IgD-negative memory B cell (primary cell): ENCODE data around the gene SRGAP3. TPM values are rescaled to one million over a fixed set of nuclear protein-coding genes. Genes with fewer than 3 reads are reported as not detected.

Source experiments
- H3K27ac Mint-ChIP-seq, 3 donors: one replicate each; pipeline ENCODE4 v1.8.0; 2020 to 2022; ENCODE audit warnings: mild to moderate bottlenecking in 3 of 3, mixed read lengths in 3 of 3, moderate library complexity in 1 of 3
- H3K27me3 Mint-ChIP-seq: one replicate; pipeline ENCODE4 v1.8.0; 2021; ENCODE audit warnings: mixed read lengths
- H3K36me3 Mint-ChIP-seq: one replicate; pipeline ENCODE4 v1.8.0; 2020; ENCODE audit warnings: mild to moderate bottlenecking, mixed read lengths
- H3K4me1 Mint-ChIP-seq, 3 donors: one replicate each; pipeline ENCODE4 v1.8.0; 2020 to 2022; ENCODE audit warnings: mixed read lengths in 3 of 3, mild to moderate bottlenecking in 1 of 3
- H3K4me3 Mint-ChIP-seq, 4 donors: one replicate each; pipeline ENCODE4 v1.8.0; 2020 to 2022; ENCODE audit warnings: mild to moderate bottlenecking in 4 of 4, mixed read lengths in 4 of 4, moderate library complexity in 3 of 4
- H3K9me3 Mint-ChIP-seq, 3 donors: one replicate each; pipeline ENCODE4 v1.8.0; 2020 to 2021; ENCODE audit warnings: mixed read lengths in 3 of 3, mild to moderate bottlenecking in 1 of 3
- polyA plus RNA-seq: library from polyadenylated mRNA; unstranded; fragments of 300-500 nt; fragmentation: Illumina TruSeq; gene quantifications from one replicate; pipeline ENCODE4 v1.2.3, GENCODE V29; 2021

The SRGAP3 gene
- polyA plus RNA-seq, 1 donor from 2014 or later, result 0.24 TPM

DNA sequence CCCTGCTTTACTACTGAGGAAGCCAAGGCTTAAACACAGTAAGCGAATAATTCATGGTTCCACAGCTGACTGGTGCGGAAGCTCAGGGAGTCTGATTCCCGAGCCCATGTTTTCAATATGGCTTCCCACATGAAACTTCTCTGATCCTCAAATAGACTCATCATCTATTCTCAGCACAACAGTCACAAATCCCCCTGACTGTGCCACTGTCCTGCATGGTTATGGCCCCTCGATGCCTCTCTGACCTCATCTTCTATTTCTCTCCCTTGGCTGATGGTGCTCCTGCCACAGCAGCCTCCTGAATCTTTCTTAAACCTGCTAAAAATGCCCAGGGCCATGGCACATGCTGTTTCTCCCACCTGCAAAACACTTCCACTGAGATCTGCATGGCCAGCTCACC lies 43.2 kb downstream of the SRGAP3 start:
- Mint-ChIP-seq H3K4me1 (peaks cover 0 to 3% (median 0%) of the 10 kb centered on the region in 3 donors), H3K27ac (no peak overlapping the region), H3K9me3 (no peaks in the 10 kb centered on the region), H3K36me3 (no peaks in the 10 kb centered on the region), H3K27me3 (peaks cover 5% of the 10 kb centered on the region), H3K4me3 (no peak overlapping the region)

DNA sequence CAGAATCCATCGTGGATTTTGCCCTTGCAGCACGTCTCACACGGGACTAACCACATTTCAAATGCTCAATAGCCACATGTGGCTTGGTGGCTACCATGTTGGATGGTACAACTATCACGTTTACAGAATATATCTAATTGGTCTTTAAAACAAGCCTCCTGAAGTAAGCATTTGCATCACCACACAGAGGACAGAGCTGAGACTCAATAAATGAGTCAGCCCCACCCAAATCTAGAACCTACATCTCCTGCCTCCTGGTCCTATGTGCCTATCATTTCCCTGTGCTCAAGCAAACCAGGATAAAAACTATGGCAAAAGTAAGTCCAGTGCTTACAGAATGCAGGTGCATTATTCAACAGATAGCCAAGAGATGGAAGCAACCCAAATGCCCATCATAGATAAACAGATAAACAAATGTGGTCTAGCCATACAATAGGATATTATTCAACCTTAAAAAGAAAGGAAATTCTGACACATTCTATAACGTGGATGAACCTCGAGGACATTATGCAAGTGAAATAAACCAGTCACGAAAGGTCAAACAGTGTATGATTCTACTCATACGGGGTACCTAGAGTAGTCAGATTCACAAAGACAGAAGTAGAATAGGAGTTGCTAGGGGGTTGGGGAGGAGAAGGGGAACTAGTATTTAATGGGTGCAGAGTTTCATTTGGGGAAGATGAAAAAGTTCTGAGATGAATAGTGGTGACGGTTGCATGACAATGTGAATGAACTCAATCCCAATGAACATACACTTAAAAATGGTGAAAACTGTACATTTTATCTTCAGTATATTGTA lies 43.9 kb downstream of the SRGAP3 start:
- peaks cover 6% of the 10 kb centered on the region for H3K27me3 Mint-ChIP-seq
- no peak overlapping the region for H3K27ac Mint-ChIP-seq
- no peak overlapping the region for H3K4me3 Mint-ChIP-seq
- H3K4me1 Mint-ChIP-seq, result peaks cover 0 to 3% (median 0%) of the 10 kb centered on the region in 3 donors
- H3K36me3 Mint-ChIP-seq, result no peaks in the 10 kb centered on the region
- no peaks in the 10 kb centered on the region for H3K9me3 Mint-ChIP-seq

DNA sequence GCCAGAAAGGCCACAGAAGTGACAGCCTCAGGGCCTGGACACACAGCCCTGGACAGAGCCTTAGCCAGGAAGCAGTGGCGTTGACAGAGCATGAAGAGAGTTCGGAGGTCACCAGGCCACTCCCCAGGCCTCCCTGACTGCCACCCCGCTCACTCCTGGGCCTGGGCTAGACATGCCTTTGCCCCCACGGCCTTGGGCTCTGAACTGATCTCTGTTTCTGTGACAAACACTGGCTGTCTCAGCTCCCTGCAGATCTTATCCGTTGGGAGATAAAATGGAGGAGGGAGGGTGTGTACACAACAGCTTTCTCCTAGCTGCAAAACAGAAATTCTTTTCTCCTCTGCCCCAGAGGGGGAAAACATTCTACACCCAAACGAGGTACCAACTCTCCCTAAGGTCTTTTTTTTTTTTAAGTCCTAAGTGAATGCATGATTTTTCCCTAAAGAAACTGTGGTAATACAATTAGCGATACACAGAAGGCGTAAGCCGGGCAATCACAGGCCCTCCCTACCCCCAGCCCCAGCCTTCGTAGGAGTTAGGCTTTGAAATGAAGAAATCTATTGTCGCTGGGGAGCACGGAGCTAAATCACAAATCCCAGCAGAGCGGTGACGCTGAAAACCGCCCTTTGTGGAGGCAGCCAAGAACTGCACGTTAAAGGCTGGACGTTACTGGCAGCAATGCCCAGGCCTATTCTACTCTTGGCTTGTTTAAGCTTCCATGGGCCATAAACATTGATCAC lies 45.0 kb downstream of the SRGAP3 start:
- Mint-ChIP-seq H3K36me3 (no peaks in the 10 kb centered on the region), H3K27me3 (peaks cover 6% of the 10 kb centered on the region), H3K4me3 (no peak overlapping the region), H3K9me3 (no peaks in the 10 kb centered on the region), H3K4me1 (peaks cover 0 to 3% (median 0%) of the 10 kb centered on the region in 3 donors), H3K27ac (no peak overlapping the region)

DNA sequence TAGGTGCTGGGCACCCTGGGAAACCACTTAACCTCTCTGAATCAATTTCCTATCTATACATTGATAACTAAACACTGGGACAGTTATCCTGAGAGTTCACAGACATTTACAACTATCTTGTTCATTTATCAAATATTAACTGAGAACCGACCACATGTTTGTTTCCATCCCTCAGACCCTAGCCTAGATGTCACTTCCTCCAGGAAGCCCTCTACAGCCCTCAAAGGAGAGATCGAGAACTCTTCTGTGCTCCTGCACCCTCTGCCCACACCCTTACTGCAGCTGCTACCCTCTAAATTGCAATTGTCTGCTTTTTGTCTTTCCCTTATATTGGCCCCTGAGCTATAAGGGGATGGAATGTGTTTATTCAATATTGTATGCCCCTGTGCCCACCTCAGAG lies 46.1 kb downstream of the SRGAP3 start:
- no peaks in the 10 kb centered on the region for H3K9me3 Mint-ChIP-seq
- no peak overlapping the region for H3K27ac Mint-ChIP-seq
- H3K4me1 Mint-ChIP-seq, result peaks cover 0 to 3% (median 0%) of the 10 kb centered on the region in 3 donors
- no peaks in the 10 kb centered on the region for H3K36me3 Mint-ChIP-seq
- H3K4me3 Mint-ChIP-seq, result no peak overlapping the region
- peaks cover 6% of the 10 kb centered on the region for H3K27me3 Mint-ChIP-seq

DNA sequence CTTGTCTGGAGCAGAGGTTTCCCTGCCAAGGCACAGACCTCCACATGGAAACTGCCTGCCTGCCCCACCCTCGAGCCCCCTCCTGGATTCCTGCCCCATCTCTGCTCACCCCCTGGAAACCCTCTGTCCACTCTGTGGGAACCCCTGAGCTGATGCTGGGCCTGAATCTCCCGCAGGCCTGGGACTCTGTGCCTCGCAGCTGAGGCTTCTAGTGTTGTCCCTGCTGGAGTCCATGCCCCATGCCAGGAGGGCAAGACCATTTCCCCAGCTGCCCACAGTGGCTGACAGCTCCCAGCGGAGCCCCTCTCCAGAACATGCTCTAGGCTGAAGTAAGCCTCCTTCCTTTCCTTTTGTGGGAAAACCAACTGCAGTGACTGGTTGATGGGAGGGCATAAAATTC lies 46.9 kb downstream of the SRGAP3 start:
- peaks cover 0 to 3% (median 0%) of the 10 kb centered on the region in 3 donors for H3K4me1 Mint-ChIP-seq
- H3K4me3 Mint-ChIP-seq, result no peak overlapping the region
- H3K27me3 Mint-ChIP-seq, result peaks cover 6% of the 10 kb centered on the region
- no peaks in the 10 kb centered on the region for H3K36me3 Mint-ChIP-seq
- H3K9me3 Mint-ChIP-seq, result no peaks in the 10 kb centered on the region
- H3K27ac Mint-ChIP-seq, result no peak overlapping the region

DNA sequence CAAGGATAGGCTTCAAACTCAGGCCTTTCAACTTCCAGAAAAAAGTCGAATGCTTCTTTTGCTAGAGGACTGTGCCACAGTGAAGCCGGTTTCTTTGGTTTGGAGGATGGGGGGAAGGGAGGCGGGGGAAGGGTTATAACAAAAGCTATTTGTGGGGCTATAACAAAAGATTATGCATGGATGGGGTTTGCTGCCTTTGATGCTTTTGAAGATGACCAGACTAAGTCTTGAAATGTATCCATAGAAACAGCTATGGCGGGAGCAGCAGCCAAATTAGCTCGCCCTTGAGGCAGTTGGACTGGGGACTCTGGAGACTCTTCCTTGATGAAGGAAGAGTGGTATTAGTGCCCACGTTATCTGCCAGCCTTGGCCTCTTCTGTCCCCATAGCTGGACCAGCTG lies 47.5 kb downstream of the SRGAP3 start:
- H3K36me3 Mint-ChIP-seq, result no peaks in the 10 kb centered on the region
- H3K27ac Mint-ChIP-seq, result no peak overlapping the region
- peaks cover 4% of the 10 kb centered on the region for H3K27me3 Mint-ChIP-seq
- peaks cover 0 to 3% (median 0%) of the 10 kb centered on the region in 3 donors for H3K4me1 Mint-ChIP-seq
- H3K4me3 Mint-ChIP-seq, result no peak overlapping the region
- H3K9me3 Mint-ChIP-seq, result no peaks in the 10 kb centered on the region

DNA sequence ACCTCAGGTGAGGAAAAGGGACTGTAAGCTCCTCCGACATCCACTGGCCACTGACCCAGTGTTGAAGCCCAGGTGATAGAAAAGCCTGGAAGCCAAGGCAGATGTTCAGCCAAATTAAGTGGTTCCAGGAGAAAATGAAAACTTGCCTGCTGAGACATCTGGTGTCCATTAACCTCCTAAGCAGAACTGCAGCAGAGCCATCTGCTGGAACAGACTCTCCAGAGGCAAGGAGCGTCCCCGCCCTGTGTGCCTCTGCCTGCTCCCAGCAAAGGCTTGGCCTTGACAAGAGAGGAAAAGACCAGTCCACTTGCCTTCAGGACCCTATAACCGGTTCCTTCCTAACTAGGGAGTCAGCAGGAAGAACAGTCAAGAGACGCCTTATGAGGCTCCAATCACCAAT lies 48.2 kb downstream of the SRGAP3 start:
- no peaks in the 10 kb centered on the region for H3K36me3 Mint-ChIP-seq
- no peak overlapping the region for H3K4me3 Mint-ChIP-seq
- H3K4me1 Mint-ChIP-seq, result peaks cover 0 to 3% (median 0%) of the 10 kb centered on the region in 3 donors
- H3K27me3 Mint-ChIP-seq, result peaks cover 4% of the 10 kb centered on the region
- no peak overlapping the region for H3K27ac Mint-ChIP-seq
- no peaks in the 10 kb centered on the region for H3K9me3 Mint-ChIP-seq

DNA sequence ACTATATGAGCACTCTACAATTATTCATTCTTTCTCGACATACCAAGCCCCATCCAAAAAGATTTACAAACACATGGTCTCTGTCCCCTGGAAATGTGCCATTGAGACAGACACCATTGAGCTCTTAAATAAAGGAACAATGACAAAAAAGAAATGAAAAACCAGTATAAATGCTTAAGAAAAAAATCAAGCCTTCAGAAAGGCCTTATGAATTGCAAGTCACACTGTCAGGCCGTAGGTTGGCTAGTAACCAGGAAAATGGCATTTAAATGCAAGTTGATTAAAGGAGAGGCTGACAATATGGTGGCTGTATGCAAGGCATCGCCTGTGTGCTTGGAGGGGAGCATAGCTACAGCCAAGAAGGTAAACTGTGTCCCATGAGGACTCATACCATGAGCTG lies 49.7 kb downstream of the SRGAP3 start:
- Mint-ChIP-seq H3K27me3 (peaks cover 4% of the 10 kb centered on the region), H3K4me3 (no peak overlapping the region), H3K9me3 (no peaks in the 10 kb centered on the region), H3K4me1 (no peaks in the 10 kb centered on the region), H3K27ac (no peak overlapping the region), H3K36me3 (no peaks in the 10 kb centered on the region)

DNA sequence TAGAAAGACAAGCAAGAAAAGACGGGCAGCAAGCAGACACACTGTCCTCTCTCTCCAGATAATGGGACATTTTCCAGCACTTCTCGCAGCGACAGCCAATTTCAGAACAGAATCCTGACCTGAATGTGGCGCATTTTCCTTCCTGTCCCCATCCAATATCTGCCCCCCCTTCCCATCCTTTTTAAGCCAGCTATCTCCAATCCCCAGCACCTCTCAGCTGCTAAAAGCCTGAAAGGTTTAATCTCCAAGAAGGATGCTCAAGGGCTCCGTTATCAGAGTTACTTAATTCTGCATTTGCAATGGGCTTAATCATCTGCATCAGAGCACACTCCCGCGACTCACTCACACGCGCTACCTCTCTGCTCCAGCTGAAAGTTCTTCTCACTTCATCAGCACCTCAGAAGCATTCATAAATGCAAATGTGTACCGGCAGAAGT lies 50.5 kb downstream of the SRGAP3 start:
- no peaks in the 10 kb centered on the region for H3K9me3 Mint-ChIP-seq
- H3K27me3 Mint-ChIP-seq, result peaks cover 4% of the 10 kb centered on the region
- no peaks in the 10 kb centered on the region for H3K36me3 Mint-ChIP-seq
- H3K4me3 Mint-ChIP-seq, result no peak overlapping the region
- no peak overlapping the region for H3K27ac Mint-ChIP-seq
- H3K4me1 Mint-ChIP-seq, result no peaks in the 10 kb centered on the region

DNA sequence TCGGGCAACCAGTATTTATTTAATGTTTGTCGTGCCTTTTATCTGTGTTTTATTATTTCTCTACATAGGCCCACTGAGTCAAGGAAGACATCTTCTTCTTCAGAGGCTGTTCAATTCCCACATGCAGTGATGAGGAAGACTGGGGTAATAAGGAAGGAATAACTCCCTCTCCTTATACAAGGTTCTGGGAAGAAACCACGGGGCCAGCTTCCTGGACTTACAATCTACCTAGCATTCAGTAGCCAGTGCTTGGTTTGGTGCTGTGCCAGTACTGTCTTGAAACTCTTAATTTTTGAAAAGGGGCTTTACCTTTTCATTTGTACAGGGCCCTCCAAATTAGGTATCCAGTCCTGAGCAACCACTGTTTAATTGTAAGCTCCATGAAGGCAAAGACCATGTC lies 51.2 kb downstream of the SRGAP3 start:
- no peaks in the 10 kb centered on the region for H3K9me3 Mint-ChIP-seq
- H3K27ac Mint-ChIP-seq, result no peak overlapping the region
- H3K4me1 Mint-ChIP-seq, result no peaks in the 10 kb centered on the region
- no peaks in the 10 kb centered on the region for H3K36me3 Mint-ChIP-seq
- no peak overlapping the region for H3K4me3 Mint-ChIP-seq
- peaks cover 4% of the 10 kb centered on the region for H3K27me3 Mint-ChIP-seq

DNA sequence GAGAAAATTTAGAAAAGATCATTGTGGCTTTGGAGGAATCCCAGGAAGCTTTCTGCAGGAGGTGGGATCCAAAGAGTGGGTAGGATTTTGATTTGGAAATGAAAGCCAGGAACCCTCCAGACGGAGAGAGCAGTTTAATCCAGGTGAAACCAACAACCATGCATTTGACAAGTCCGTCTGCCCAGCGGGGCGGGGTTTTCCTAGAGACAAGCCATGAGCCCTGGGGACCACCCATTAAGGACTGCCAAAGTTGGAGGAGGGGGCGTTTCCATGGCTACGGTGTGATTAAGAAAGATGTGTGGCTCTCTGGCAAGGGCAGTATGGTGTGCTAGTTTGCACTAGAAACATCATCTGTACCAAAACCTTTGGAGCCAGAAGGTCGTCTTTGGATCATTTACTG lies 53.4 kb downstream of the SRGAP3 start:
- H3K4me3 Mint-ChIP-seq, result no peak overlapping the region
- peak overlapping the region in 1 of 3 donors; percentile 47 for H3K27ac Mint-ChIP-seq
- peaks cover 4% of the 10 kb centered on the region for H3K27me3 Mint-ChIP-seq
- H3K9me3 Mint-ChIP-seq, result no peaks in the 10 kb centered on the region
- H3K4me1 Mint-ChIP-seq, result no peaks in the 10 kb centered on the region
- no peaks in the 10 kb centered on the region for H3K36me3 Mint-ChIP-seq

DNA sequence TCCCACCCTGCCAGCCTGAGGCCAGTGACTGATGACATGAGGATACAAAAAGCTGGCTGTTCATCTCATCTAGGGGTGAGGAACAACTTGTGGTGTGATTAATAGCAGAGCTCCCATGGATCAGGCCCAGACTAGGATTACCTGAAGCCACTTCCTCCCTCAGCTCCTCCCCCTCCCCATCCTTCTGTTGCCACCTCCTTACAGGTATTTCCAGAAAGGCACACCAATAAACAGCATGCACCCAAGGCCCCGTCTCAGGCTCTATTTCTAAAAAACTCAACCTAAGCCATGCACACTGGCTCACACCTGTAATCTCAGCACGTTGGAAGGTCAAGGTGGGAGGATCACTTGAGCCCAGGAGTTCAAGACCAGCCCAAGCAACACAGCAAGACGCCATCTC lies 54.1 kb downstream of the SRGAP3 start:
- H3K36me3 Mint-ChIP-seq, result no peaks in the 10 kb centered on the region
- no peaks in the 10 kb centered on the region for H3K4me1 Mint-ChIP-seq
- H3K27ac Mint-ChIP-seq, result peak overlapping the region in 1 of 3 donors; percentile 47
- no peaks in the 10 kb centered on the region for H3K9me3 Mint-ChIP-seq
- peaks cover 3% of the 10 kb centered on the region for H3K27me3 Mint-ChIP-seq
- no peak overlapping the region for H3K4me3 Mint-ChIP-seq

DNA sequence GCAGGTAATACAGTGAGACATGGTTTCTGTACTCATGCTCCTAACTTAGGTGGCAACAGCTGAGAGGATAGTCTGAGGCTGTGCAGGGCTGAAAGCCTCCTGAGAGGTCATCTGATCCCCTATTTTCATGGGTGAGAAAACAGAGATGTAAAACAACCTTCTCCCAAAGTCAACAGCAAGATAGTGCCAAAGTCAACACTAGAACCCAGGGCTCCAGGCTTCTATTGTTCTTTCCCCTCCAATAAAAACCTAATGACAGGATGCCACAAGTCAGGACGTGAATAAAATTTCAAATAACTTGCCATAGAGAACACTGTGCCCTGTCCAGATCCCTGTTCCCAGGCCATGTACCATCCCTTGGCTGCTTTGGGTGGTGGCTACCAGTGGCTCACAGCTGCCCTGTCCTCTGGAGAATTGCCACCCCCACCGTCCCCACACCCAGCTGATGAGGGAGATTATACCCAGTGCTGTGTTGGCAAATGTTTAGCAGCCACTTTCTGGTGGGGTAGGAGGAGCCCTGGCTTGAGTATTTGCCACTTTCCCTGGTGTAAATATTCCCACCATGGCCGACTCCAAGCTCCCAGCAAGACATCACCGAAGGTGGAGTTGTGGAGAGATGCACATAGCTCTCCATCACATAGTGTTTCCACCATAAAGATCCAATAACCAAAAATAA lies 54.8 kb downstream of the SRGAP3 start:
- H3K27ac Mint-ChIP-seq, result no peak overlapping the region
- H3K36me3 Mint-ChIP-seq, result no peaks in the 10 kb centered on the region
- no peaks in the 10 kb centered on the region for H3K9me3 Mint-ChIP-seq
- H3K27me3 Mint-ChIP-seq, result peaks cover 3% of the 10 kb centered on the region
- no peak overlapping the region for H3K4me3 Mint-ChIP-seq
- H3K4me1 Mint-ChIP-seq, result no peaks in the 10 kb centered on the region

DNA sequence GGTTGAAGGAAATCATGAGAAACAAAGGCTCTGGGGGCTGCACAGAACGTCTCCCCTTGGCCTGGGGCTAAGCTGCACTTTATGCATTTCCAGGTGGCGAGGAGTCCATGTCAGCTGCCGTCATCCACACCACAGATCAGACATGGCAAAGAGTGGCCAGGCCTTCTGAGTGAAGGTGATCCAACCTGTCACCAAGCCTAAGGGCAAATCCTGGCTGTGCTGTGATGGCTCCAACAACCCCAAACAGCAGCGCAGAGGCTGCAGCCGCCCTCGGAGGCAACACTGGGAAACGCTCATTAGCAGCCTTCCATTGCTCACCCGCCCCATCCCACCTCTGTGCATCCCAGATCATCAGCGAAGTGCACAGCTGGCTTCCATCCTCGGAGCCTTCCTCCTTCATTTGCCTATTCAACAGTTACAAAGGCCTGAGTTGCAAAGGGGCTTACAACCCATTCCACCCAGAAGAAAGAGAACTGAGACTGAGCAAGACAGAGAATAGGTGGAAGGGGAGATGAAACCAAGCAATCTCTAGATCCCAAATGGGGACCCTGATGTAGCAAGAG lies 55.7 kb downstream of the SRGAP3 start:
- no peaks in the 10 kb centered on the region for H3K36me3 Mint-ChIP-seq
- H3K27ac Mint-ChIP-seq, result peak overlapping the region in 1 of 3 donors; percentile 21
- no peak overlapping the region for H3K4me3 Mint-ChIP-seq
- peaks cover 6% of the 10 kb centered on the region for H3K27me3 Mint-ChIP-seq
- no peaks in the 10 kb centered on the region for H3K4me1 Mint-ChIP-seq
- no peaks in the 10 kb centered on the region for H3K9me3 Mint-ChIP-seq

DNA sequence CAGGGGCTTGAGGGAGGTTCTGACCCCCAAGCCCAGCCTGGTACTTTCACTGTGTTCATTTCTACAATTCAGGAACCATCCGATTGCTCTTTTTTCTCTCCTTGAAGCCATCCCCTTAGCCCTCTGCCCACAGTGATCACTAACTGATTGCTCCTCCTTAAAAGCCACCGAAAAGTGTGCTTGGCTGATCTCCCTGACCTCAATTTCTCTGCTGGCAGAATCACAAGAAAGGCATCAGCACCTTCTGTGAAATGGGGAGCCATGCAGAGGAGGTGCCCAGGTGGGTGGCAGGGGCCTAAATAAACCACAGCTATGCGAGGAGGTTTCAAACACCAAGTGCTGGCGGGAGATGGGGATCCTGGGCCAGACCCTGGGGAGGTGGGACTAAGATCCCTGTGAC lies 56.2 kb downstream of the SRGAP3 start:
- Mint-ChIP-seq H3K4me1 (no peaks in the 10 kb centered on the region), H3K27ac (peak overlapping the region in 1 of 3 donors; percentile 21), H3K4me3 (no peak overlapping the region), H3K9me3 (no peaks in the 10 kb centered on the region), H3K27me3 (peaks cover 6% of the 10 kb centered on the region), H3K36me3 (no peaks in the 10 kb centered on the region)
